PFSK-1 (cell line): Measurements from ENCODE around the gene ZNF207.

ENCODE experiments used
- POLR2AphosphoS5 ChIP-seq: IDR thresholded peaks from 2 replicates; pipeline ENCODE4 v1.6.1; 2012; ENCODE audit warnings: low read depth, mild to moderate bottlenecking, control low read depth, low read length, moderate library complexity
- SIN3A ChIP-seq: IDR thresholded peaks from 2 replicates; pipeline ENCODE4 v1.6.1; 2012; ENCODE audit warnings: mild to moderate bottlenecking, low read length, moderate library complexity, borderline replicate concordance; ENCODE audit not compliant: insufficient read depth

DNA sequence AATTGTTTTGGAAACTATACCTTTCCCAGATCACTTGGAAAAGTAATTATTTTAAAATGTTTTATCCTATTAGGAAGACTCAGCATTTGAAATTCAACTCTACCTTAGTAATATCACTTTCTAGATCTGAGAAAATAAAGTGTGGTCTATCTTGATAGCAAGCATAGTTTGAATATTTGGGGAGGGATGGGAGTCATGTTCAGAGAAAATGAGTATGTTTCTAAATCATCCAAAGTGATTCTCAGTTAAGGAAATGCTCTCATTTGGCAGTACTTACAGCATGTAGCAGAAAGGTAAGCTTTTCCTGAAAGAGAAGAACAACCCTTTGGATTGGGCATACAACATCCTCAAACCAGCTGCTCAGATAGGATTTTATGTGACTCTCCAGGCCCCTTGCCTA is 14.9 kb upstream of the ZNF207 start:
- TF ChIP-seq POLR2AphosphoS5 (no peak), SIN3A (no peak)
